ENCODE data around the gene ITGB5. TPM values are rescaled to one million over a fixed set of nuclear protein-coding genes. Genes with fewer than 3 reads are reported as not detected.

Gene ITGB5
- total and polyA plus RNA-seq, 2 donors (not counting 1 experiment from before 2014, with no cell fraction given) = 0.15 to 0.54 TPM

- intact Hi-C loops (cut with micrococcal nuclease) = no loop called here
- no peaks in the 10 kb centered on the region for H3K4me1 ChIP-seq (ENCODE audit: control insufficient read depth in 2 of 2, insufficient read depth in 2 of 2, low read length in 2 of 2)
- ATAC-seq (ENCODE audit: low read depth) = no peak
- H3K36me3 ChIP-seq (replicated peaks in 1 of 2; ENCODE audit: control extremely low read depth in 1 of 2, control insufficient read depth in 1 of 2, extremely low read depth in 1 of 2, insufficient read depth in 2 of 2, low read length in 1 of 2) = no peaks in the 10 kb centered on the region
- Mint-ChIP-seq H3K9me3 (ENCODE audit: insufficient read depth) (no peaks in the 10 kb centered on the region), H3K4me3 (no peak overlapping the region), H3K27me3 (peaks cover 42% of the 10 kb centered on the region), H3K4me1 (no peaks in the 10 kb centered on the region), H3K27ac (no peak overlapping the region)
- no peak overlapping the region for H3K4me2 ChIP-seq (replicated peaks; ENCODE audit: low read depth, low read length, poor library complexity, severe bottlenecking)
- H3K4me3 ChIP-seq (ENCODE audit: control extremely low read depth in 1 of 5, extremely low read depth in 1 of 5, insufficient read depth in 1 of 5, low read depth in 2 of 5, low read length in 4 of 5) = no peak overlapping the region
- H3K9ac ChIP-seq (ENCODE audit: low read length) = no peak overlapping the region
- no peaks in the 10 kb centered on the region for H3K79me2 ChIP-seq (ENCODE audit: control insufficient read depth, insufficient read depth, low read length)
- TF ChIP-seq CTCF (IDR thresholded peaks at IDR 0.05) (no peak), EZH2 (IDR thresholded peaks at IDR 0.05; ENCODE audit: borderline replicate concordance, insufficient read depth, low read depth, low read length, poor library complexity, severe bottlenecking) (no peak)
- CTCF ChIA-PET = no interaction called here
- POLR2A ChIA-PET = no interaction called here
- no peak for DNase-seq
- no peaks in the 10 kb centered on the region for H4K20me1 ChIP-seq (ENCODE audit: control insufficient read depth, insufficient read depth, low read length, poor library complexity, severe bottlenecking)
- no peaks in the 10 kb centered on the region for H3K9me3 ChIP-seq (ENCODE audit: control extremely low read depth in 1 of 3, control insufficient read depth in 2 of 3, insufficient read depth in 1 of 3, low read length in 2 of 3)
- WGBS (ENCODE audit: insufficient coverage) = no CpG with 5 or more reads among the region's 2 CpGs
- H3K27ac ChIP-seq (ENCODE audit: low read length in 2 of 2) = no peak overlapping the region
- peaks cover 0 to 7% (median 2%) of the 10 kb centered on the region in 4 experiments for H3K27me3 ChIP-seq (replicated peaks in 1 of 4; ENCODE audit: control extremely low read depth in 1 of 4, control insufficient read depth in 3 of 4, insufficient read depth in 4 of 4, low read length in 3 of 4)
- no peak overlapping the region for H2AFZ ChIP-seq (ENCODE audit: insufficient read depth, low read depth, low read length, poor library complexity, severe bottlenecking)
These were observed 63.5 kb downstream of the ITGB5 start for GRCh38 chr3:124823648-124824047.

- Mint-ChIP-seq H3K9me3 (ENCODE audit: insufficient read depth) (no peaks in the 10 kb centered on the region), H3K27ac (no peak overlapping the region), H3K4me3 (no peak overlapping the region), H3K4me1 (no peaks in the 10 kb centered on the region), H3K27me3 (peaks cover 42% of the 10 kb centered on the region)
- H2AFZ ChIP-seq (ENCODE audit: insufficient read depth, low read depth, low read length, poor library complexity, severe bottlenecking) = no peak overlapping the region
- ATAC-seq (ENCODE audit: low read depth) (no peak), DNase-seq (no peak)
- H3K9me3 ChIP-seq (ENCODE audit: control extremely low read depth in 1 of 3, control insufficient read depth in 2 of 3, insufficient read depth in 1 of 3, low read length in 2 of 3) = no peaks in the 10 kb centered on the region
- no peaks in the 10 kb centered on the region for H3K36me3 ChIP-seq (replicated peaks in 1 of 2; ENCODE audit: control extremely low read depth in 1 of 2, control insufficient read depth in 1 of 2, extremely low read depth in 1 of 2, insufficient read depth in 2 of 2, low read length in 1 of 2)
- ChIA-PET CTCF (no interaction called here), POLR2A (no interaction called here)
- H3K4me2 ChIP-seq (replicated peaks; ENCODE audit: low read depth, low read length, poor library complexity, severe bottlenecking) = no peak overlapping the region
- no CpG with 5 or more reads among the region's 1 CpG for WGBS (ENCODE audit: insufficient coverage)
- intact Hi-C loops (cut with micrococcal nuclease) = no loop called here
- no peaks in the 10 kb centered on the region for H3K79me2 ChIP-seq (ENCODE audit: control insufficient read depth, insufficient read depth, low read length)
- H3K27me3 ChIP-seq (replicated peaks in 1 of 4; ENCODE audit: control extremely low read depth in 1 of 4, control insufficient read depth in 3 of 4, insufficient read depth in 4 of 4, low read length in 3 of 4) = peaks cover 0 to 7% (median 2%) of the 10 kb centered on the region in 4 experiments
- H3K9ac ChIP-seq (ENCODE audit: low read length) = no peak overlapping the region
- no peak overlapping the region for H3K4me3 ChIP-seq (ENCODE audit: control extremely low read depth in 1 of 5, extremely low read depth in 1 of 5, insufficient read depth in 1 of 5, low read depth in 2 of 5, low read length in 4 of 5)
- no peaks in the 10 kb centered on the region for H4K20me1 ChIP-seq (ENCODE audit: control insufficient read depth, insufficient read depth, low read length, poor library complexity, severe bottlenecking)
- H3K4me1 ChIP-seq (ENCODE audit: control insufficient read depth in 2 of 2, insufficient read depth in 2 of 2, low read length in 2 of 2) = no peaks in the 10 kb centered on the region
- H3K27ac ChIP-seq (ENCODE audit: low read length in 2 of 2) = no peak overlapping the region
- TF ChIP-seq EZH2 (IDR thresholded peaks at IDR 0.05; ENCODE audit: borderline replicate concordance, insufficient read depth, low read depth, low read length, poor library complexity, severe bottlenecking) (no peak), CTCF (IDR thresholded peaks at IDR 0.05) (no peak)
These were observed 64.0 kb downstream of the ITGB5 start for GRCh38 chr3:124823206-124823605.
